ENCODE results near the gene REXO4. TPM values are rescaled to one million over a fixed set of nuclear protein-coding genes. Genes with fewer than 3 reads are reported as not detected.
A peak's percentile ranks its signal among the peaks of the same experiment; 100 is the strongest.

Gene REXO4
- total and polyA plus RNA-seq, 2 of the 4 experiments (the other 2 are of a cell fraction) = 16.1 to 21.8 TPM

- no peak overlapping the region for H2BK20ac ChIP-seq (ENCODE audit: low read depth, low read length)
- no peak overlapping the region for H3K4me3 ChIP-seq (ENCODE audit: insufficient read depth, low read depth, low read length)
- peak overlapping the region; percentile 76 for H2AFZ ChIP-seq (replicated peaks; ENCODE audit: low read length, poor library complexity)
- 0 out of 2 replicates have a peak, but pooled peaks cover under 1% of the 10 kb centered on the region for H3K9me1 ChIP-seq (ENCODE audit: insufficient read depth, low read length)
- dilution Hi-C loops (cut with HindIII; ENCODE audit: low sequenced_read_pairs, unreplicated experiment) (no loop called here), intact Hi-C loops (cut with micrococcal nuclease) (loop anchor here (1.0 to 5.0 kb wide), 2 partner anchors 80 to 586 kb away; partner anchors contain the start of gene VAV2), in situ Hi-C loops (cut with MboI; ENCODE audit: low sequenced_read_pairs) (loop anchor here (10.0 kb wide), 2 partner anchors 78 to 318 kb away; no protein-coding TSS in a partner anchor)
- H3K56ac ChIP-seq (ENCODE audit: extremely low read depth, insufficient read depth, low read length) = no peak overlapping the region
- no peaks in the 10 kb centered on the region for H3K27me3 ChIP-seq (ENCODE audit: control insufficient read depth, insufficient read depth, low read length)
- H3K4ac ChIP-seq (ENCODE audit: low read depth, low read length) = peak overlapping the region; percentile 40; the same call in 1 of the 2 replicates
- H4K5ac ChIP-seq (ENCODE audit: low read depth, low read length) = no peak overlapping the region
- DNase-seq (peak; percentile 70), ATAC-seq (ENCODE audit: low read depth) (peak; percentile 96)
- H2AK5ac ChIP-seq (ENCODE audit: low read depth, low read length) = no peak overlapping the region
- H3K14ac ChIP-seq (replicated peaks; ENCODE audit: low read depth, low read length) = no peak overlapping the region
- H3K9me3 ChIP-seq (ENCODE audit: control insufficient read depth, insufficient read depth, low read length) = no peaks in the 10 kb centered on the region
- H3K18ac ChIP-seq (ENCODE audit: low read depth, low read length) = no peak overlapping the region
- no peak overlapping the region for H2BK5ac ChIP-seq (ENCODE audit: low read depth, low read length, poor library complexity, severe bottlenecking)
- no peak for TF ChIP-seq CEBPB (IDR thresholded peaks at IDR 0.05; ENCODE audit: low read depth, low read length)
- no peak for TF ChIP-seq BHLHE40 (IDR thresholded peaks at IDR 0.05; ENCODE audit: low read depth, low read length)
- peak; percentile 64 for TF ChIP-seq RAD21 (IDR thresholded peaks at IDR 0.05; ENCODE audit: low read length)
- TF ChIP-seq CTCF (conservative IDR thresholded peaks at IDR 0.05; ENCODE audit: low read depth, low read length) = peak; percentile 86
- TF ChIP-seq FOS (IDR thresholded peaks at IDR 0.05; ENCODE audit: low read depth, low read length) = no peak
- peak; percentile 81 for TF ChIP-seq SMC3 (IDR thresholded peaks at IDR 0.05; ENCODE audit: low read depth, low read length)
- peak; percentile 14; the same call in 1 of the 2 replicates for TF ChIP-seq USF2 (IDR thresholded peaks at IDR 0.05; ENCODE audit: low read depth, low read length)
- TF ChIP-seq RFX5 (IDR thresholded peaks at IDR 0.05; ENCODE audit: low read depth, low read length) = no peak
- TF ChIP-seq MAFK (IDR thresholded peaks at IDR 0.05; ENCODE audit: low read depth, low read length) = no peak
- peak; percentile 60; the same call in 1 of the 2 replicates for TF ChIP-seq MXI1 (IDR thresholded peaks at IDR 0.05; ENCODE audit: borderline replicate concordance, low read depth, low read length)
- no peak overlapping the region for H3K9ac ChIP-seq (ENCODE audit: low read depth, low read length)
- H4K91ac ChIP-seq (ENCODE audit: insufficient read depth, low read depth, low read length) = no peak overlapping the region
- H4K20me1 ChIP-seq (ENCODE audit: insufficient read depth, low read length) = peaks cover 17% of the 10 kb centered on the region
- H2BK120ac ChIP-seq (ENCODE audit: low read depth, low read length) = no peak overlapping the region
- H3K79me1 ChIP-seq (ENCODE audit: low read depth in 1 of 2, low read length in 2 of 2) = peaks cover 0 to 22% of the 10 kb centered on the region in 2 experiments; a peak in 2 of 4 replicates
- H3K4me2 ChIP-seq (ENCODE audit: low read depth, low read length) = no peak overlapping the region
- H4K8ac ChIP-seq (ENCODE audit: low read depth in 2 of 2, low read length in 2 of 2) = no peak overlapping the region
- CTCF ChIA-PET = no interaction called here
- BruUV-seq (replicated peaks) = no TSS peak
- POLR2A ChIA-PET (ENCODE audit: unreplicated experiment) = no interaction called here
- no peak overlapping the region for H2BK15ac ChIP-seq (ENCODE audit: low read depth, low read length)
- H2AK9ac ChIP-seq (replicated peaks; ENCODE audit: low read depth, low read length, poor library complexity) = peak overlapping the region; percentile 85
- no peak overlapping the region for H3K27ac ChIP-seq (ENCODE audit: insufficient read depth, low read length)
- H3K23ac ChIP-seq (ENCODE audit: low read depth, low read length) = no peak overlapping the region
- 53% methylated on average over 12 of the region's 24 CpGs; no CpG with 5 or more reads in 1 of the 2 experiments for WGBS, 2 experiments (ENCODE audit: extremely low coverage in 2 of 2, insufficient read length in 1 of 2)
- peaks cover 43% of the 10 kb centered on the region for H3K36me3 ChIP-seq (ENCODE audit: control insufficient read depth, insufficient read depth, low read length)
- H3K4me1 ChIP-seq (ENCODE audit: control insufficient read depth, insufficient read depth, low read length) = peaks cover 2% of the 10 kb centered on the region; the same call in 1 of the 2 replicates
Observed at GRCh38 chr9:133406480-133407307, 11.1 kb downstream of the REXO4 start.
